ENCODE data around the gene PRKRIP1. TPM values are rescaled to one million over a fixed set of nuclear protein-coding genes. Genes with fewer than 3 reads are reported as not detected.

Gene PRKRIP1
- total and polyA plus RNA-seq, 2 experiments from 2014 or later, result 25.5 to 29.1 TPM

DNA sequence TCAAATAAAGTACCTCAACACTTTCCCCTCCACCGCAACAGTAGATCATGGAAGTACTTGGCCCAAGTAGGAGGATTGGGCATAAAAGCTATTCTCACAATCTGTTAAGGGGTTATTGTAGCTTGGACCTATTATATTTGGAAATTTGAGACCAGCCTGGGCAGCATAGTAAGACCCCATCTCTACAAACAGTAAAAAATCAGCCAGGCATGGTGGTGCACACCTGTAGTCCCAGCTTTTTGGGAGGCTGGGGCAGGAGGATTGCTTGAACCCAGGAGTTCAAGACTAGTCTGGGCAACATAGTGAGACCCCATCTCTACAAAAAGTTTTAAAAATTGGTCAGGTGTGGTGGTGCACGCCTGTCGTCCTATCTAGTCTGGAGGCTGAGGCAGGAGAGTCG, 13.2 kb downstream of the PRKRIP1 start:
- Histone ChIP-seq H3K36me3 (ENCODE audit: insufficient read depth) (peaks cover 46% of the 10 kb centered on the region), H2AFZ (no peak overlapping the region), H3F3A (replicated peaks; ENCODE audit: low read depth) (peaks cover 3% of the 10 kb centered on the region), H3K4me1 (ENCODE audit: insufficient read depth) (no peaks in the 10 kb centered on the region), H3K27me3 (ENCODE audit: insufficient read depth) (no peaks in the 10 kb centered on the region), H3K4me3 (no peak overlapping the region), H3K9me2 (ENCODE audit: insufficient read depth) (no peaks in the 10 kb centered on the region), H3K27ac (ENCODE audit: low read depth) (no peak overlapping the region), H3K79me2 (replicated peaks; ENCODE audit: insufficient read depth) (no peaks in the 10 kb centered on the region; the same call in 1 of the 2 replicates), H3K4me2 (no peak overlapping the region), H4K20me1 (replicated peaks; ENCODE audit: insufficient read depth) (peaks cover 24% of the 10 kb centered on the region)
- Mint-ChIP-seq H3K4me3 (no peak overlapping the region), H3K27ac (no peak overlapping the region), H3K4me1 (peaks cover 1% of the 10 kb centered on the region; the same call in 1 of the 3 replicates), H3K9me3 (peaks cover 8% of the 10 kb centered on the region; the same call in 2 of the 3 replicates), H3K27me3 (ENCODE audit: insufficient read depth, low read depth, poor library complexity) (peaks cover 5% of the 10 kb centered on the region), H3K36me3 (ENCODE audit: low read depth) (peaks cover 83% of the 10 kb centered on the region)
- ATAC-seq (no peak), DNase-seq (ENCODE audit: low spot score) (no peak)
- TF ChIP-seq, protein P1, sequence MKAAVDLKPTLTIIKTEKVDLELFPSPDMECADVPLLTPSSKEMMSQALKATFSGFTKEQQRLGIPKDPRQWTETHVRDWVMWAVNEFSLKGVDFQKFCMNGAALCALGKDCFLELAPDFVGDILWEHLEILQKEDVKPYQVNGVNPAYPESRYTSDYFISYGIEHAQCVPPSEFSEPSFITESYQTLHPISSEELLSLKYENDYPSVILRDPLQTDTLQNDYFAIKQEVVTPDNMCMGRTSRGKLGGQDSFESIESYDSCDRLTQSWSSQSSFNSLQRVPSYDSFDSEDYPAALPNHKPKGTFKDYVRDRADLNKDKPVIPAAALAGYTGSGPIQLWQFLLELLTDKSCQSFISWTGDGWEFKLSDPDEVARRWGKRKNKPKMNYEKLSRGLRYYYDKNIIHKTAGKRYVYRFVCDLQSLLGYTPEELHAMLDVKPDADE (IDR thresholded peaks at IDR 0.05), result no peak
- TF ChIP-seq, protein P2, sequence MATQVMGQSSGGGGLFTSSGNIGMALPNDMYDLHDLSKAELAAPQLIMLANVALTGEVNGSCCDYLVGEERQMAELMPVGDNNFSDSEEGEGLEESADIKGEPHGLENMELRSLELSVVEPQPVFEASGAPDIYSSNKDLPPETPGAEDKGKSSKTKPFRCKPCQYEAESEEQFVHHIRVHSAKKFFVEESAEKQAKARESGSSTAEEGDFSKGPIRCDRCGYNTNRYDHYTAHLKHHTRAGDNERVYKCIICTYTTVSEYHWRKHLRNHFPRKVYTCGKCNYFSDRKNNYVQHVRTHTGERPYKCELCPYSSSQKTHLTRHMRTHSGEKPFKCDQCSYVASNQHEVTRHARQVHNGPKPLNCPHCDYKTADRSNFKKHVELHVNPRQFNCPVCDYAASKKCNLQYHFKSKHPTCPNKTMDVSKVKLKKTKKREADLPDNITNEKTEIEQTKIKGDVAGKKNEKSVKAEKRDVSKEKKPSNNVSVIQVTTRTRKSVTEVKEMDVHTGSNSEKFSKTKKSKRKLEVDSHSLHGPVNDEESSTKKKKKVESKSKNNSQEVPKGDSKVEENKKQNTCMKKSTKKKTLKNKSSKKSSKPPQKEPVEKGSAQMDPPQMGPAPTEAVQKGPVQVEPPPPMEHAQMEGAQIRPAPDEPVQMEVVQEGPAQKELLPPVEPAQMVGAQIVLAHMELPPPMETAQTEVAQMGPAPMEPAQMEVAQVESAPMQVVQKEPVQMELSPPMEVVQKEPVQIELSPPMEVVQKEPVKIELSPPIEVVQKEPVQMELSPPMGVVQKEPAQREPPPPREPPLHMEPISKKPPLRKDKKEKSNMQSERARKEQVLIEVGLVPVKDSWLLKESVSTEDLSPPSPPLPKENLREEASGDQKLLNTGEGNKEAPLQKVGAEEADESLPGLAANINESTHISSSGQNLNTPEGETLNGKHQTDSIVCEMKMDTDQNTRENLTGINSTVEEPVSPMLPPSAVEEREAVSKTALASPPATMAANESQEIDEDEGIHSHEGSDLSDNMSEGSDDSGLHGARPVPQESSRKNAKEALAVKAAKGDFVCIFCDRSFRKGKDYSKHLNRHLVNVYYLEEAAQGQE (IDR thresholded peaks at IDR 0.05; ENCODE audit: unreplicated experiment), result no peak
- no peak for TF ChIP-seq ZNF331 (CRISPR knock-in tag; IDR thresholded peaks at IDR 0.05; ENCODE audit: low read depth)
- no peak for TF ChIP-seq EZH2 (IDR thresholded peaks at IDR 0.05; ENCODE audit: low read depth, unreplicated experiment)
- TF ChIP-seq CREB1 (CRISPR knock-in tag; IDR thresholded peaks at IDR 0.05; ENCODE audit: low read depth), result no peak
- no peak for TF ChIP-seq STAT1 (IDR thresholded peaks at IDR 0.05; ENCODE audit: unreplicated experiment)
- TF ChIP-seq, protein P3, sequence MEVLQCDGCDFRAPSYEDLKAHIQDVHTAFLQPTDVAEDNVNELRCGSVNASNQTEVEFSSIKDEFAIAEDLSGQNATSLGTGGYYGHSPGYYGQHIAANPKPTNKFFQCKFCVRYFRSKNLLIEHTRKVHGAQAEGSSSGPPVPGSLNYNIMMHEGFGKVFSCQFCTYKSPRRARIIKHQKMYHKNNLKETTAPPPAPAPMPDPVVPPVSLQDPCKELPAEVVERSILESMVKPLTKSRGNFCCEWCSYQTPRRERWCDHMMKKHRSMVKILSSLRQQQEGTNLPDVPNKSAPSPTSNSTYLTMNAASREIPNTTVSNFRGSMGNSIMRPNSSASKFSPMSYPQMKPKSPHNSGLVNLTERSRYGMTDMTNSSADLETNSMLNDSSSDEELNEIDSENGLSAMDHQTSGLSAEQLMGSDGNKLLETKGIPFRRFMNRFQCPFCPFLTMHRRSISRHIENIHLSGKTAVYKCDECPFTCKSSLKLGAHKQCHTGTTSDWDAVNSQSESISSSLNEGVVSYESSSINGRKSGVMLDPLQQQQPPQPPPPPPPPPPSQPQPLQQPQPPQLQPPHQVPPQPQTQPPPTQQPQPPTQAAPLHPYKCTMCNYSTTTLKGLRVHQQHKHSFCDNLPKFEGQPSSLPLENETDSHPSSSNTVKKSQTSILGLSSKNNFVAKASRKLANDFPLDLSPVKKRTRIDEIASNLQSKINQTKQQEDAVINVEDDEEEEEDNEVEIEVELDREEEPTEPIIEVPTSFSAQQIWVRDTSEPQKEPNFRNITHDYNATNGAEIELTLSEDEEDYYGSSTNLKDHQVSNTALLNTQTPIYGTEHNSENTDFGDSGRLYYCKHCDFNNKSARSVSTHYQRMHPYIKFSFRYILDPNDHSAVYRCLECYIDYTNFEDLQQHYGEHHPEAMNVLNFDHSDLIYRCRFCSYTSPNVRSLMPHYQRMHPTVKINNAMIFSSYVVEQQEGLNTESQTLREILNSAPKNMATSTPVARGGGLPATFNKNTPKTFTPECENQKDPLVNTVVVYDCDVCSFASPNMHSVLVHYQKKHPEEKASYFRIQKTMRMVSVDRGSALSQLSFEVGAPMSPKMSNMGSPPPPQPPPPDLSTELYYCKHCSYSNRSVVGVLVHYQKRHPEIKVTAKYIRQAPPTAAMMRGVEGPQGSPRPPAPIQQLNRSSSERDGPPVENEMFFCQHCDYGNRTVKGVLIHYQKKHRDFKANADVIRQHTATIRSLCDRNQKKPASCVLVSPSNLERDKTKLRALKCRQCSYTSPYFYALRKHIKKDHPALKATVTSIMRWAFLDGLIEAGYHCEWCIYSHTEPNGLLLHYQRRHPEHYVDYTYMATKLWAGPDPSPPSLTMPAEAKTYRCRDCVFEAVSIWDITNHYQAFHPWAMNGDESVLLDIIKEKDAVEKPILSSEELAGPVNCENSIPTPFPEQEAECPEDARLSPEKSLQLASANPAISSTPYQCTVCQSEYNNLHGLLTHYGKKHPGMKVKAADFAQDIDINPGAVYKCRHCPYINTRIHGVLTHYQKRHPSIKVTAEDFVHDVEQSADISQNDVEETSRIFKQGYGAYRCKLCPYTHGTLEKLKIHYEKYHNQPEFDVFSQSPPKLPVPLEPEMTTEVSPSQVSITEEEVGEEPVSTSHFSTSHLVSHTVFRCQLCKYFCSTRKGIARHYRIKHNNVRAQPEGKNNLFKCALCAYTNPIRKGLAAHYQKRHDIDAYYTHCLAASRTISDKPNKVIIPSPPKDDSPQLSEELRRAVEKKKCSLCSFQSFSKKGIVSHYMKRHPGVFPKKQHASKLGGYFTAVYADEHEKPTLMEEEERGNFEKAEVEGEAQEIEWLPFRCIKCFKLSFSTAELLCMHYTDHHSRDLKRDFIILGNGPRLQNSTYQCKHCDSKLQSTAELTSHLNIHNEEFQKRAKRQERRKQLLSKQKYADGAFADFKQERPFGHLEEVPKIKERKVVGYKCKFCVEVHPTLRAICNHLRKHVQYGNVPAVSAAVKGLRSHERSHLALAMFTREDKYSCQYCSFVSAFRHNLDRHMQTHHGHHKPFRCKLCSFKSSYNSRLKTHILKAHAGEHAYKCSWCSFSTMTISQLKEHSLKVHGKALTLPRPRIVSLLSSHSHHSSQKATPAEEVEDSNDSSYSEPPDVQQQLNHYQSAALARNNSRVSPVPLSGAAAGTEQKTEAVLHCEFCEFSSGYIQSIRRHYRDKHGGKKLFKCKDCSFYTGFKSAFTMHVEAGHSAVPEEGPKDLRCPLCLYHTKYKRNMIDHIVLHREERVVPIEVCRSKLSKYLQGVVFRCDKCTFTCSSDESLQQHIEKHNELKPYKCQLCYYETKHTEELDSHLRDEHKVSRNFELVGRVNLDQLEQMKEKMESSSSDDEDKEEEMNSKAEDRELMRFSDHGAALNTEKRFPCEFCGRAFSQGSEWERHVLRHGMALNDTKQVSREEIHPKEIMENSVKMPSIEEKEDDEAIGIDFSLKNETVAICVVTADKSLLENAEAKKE (CRISPR knock-in tag; IDR thresholded peaks at IDR 0.05), result no peak

Data from GM23338 (cell line).